GM23338 (cell line): ENCODE data around the gene CCDC188. TPM values are rescaled to one million over a fixed set of nuclear protein-coding genes. Genes with fewer than 3 reads are reported as not detected.

Source experiments
- ATAC-seq: fragments of 200-7000 bp; cut with Tn5 transposase; 3 replicates; pipeline ENCODE4 v1.9.1; 2020
- DNase-seq: peaks from one replicate; pipeline ENCODE4 v3.0.0-alpha.2; 2015; ENCODE audit warnings: low spot score
- H2AFZ ChIP-seq: fragments of 200-600 bp; sonication (generic); 2 replicates; pipeline ENCODE4 v1.8.0; 2016; ENCODE audit warnings: antibody characterized with exemption, mild to moderate bottlenecking, moderate library complexity
- H3F3A ChIP-seq: fragments of 200-600 bp; sonication (generic); replicated peaks from 2 replicates; pipeline ENCODE4 v1.8.0; 2017; ENCODE audit warnings: antibody characterized with exemption, mixed run types, low read depth
- H3K27ac ChIP-seq: fragments of 200-600 bp; sonication (generic); 2 replicates; pipeline ENCODE4 v1.6.1; 2016; ENCODE audit warnings: low read depth
- H3K27me3 ChIP-seq: fragments of 200-600 bp; sonication (generic); 2 replicates; pipeline ENCODE4 v1.8.0; 2016; ENCODE audit warnings: mild to moderate bottlenecking, mixed run types, moderate library complexity; ENCODE audit not compliant: insufficient read depth
- H3K36me3 ChIP-seq: fragments of 200-600 bp; sonication (generic); 2 replicates; pipeline ENCODE4 v1.8.0; 2016; ENCODE audit warnings: mild to moderate bottlenecking; ENCODE audit not compliant: insufficient read depth
- H3K4me1 ChIP-seq: fragments of 200-600 bp; sonication (generic); 2 replicates; pipeline ENCODE4 v1.8.0; 2016; ENCODE audit warnings: mild to moderate bottlenecking, moderate library complexity; ENCODE audit not compliant: insufficient read depth
- H3K4me2 ChIP-seq: fragments of 200-600 bp; sonication (generic); 2 replicates; pipeline ENCODE4 v1.7.1; 2017; ENCODE audit warnings: mixed run types
- H3K4me3 ChIP-seq: fragments of 200-600 bp; sonication (generic); 2 replicates; pipeline ENCODE4 v1.6.1; 2016; ENCODE audit warnings: mixed run types
- H3K79me2 ChIP-seq: fragments of 200-600 bp; sonication (generic); replicated peaks from 2 replicates; pipeline ENCODE4 v1.8.0; 2017; ENCODE audit warnings: mild to moderate bottlenecking; ENCODE audit not compliant: insufficient read depth
- H3K9me2 ChIP-seq: fragments of 200-600 bp; sonication (generic); 2 replicates; pipeline ENCODE4 v1.8.0; 2017; ENCODE audit not compliant: insufficient read depth
- H4K20me1 ChIP-seq: fragments of 200-600 bp; sonication (generic); replicated peaks from 2 replicates; pipeline ENCODE4 v1.8.0; 2017; ENCODE audit warnings: mild to moderate bottlenecking; ENCODE audit not compliant: insufficient read depth
- H3K27ac Mint-ChIP-seq: 2 replicates; pipeline ENCODE4 v1.8.0; 2020; ENCODE audit warnings: inconsistent platforms, mild to moderate bottlenecking, moderate library complexity, mixed read lengths
- H3K27me3 Mint-ChIP-seq: 3 replicates; pipeline ENCODE4 v1.8.0; 2022; ENCODE audit warnings: low read depth, mild to moderate bottlenecking, moderate library complexity, mixed read lengths, inconsistent platforms; ENCODE audit not compliant: insufficient read depth, poor library complexity
- H3K36me3 Mint-ChIP-seq: 3 replicates; pipeline ENCODE4 v1.8.0; 2021; ENCODE audit warnings: low read depth, mild to moderate bottlenecking, inconsistent platforms, moderate library complexity, mixed read lengths
- H3K4me1 Mint-ChIP-seq: 3 replicates; pipeline ENCODE4 v1.8.0; 2020; ENCODE audit warnings: mild to moderate bottlenecking, inconsistent platforms, mixed read lengths
- H3K4me3 Mint-ChIP-seq: 3 replicates; pipeline ENCODE4 v1.8.0; 2021; ENCODE audit warnings: moderate library complexity, mild to moderate bottlenecking, inconsistent platforms, mixed read lengths
- H3K9me3 Mint-ChIP-seq: 3 replicates; pipeline ENCODE4 v1.8.0; 2020; ENCODE audit warnings: moderate library complexity, mild to moderate bottlenecking, inconsistent platforms, mixed read lengths
- CREB1 ChIP-seq: fragments of 250-450 bp; sonication (Bioruptor Pico); IDR thresholded peaks from 2 replicates; pipeline ENCODE4 v1.5.0; 2020; ENCODE audit warnings: low read depth, mild to moderate bottlenecking, moderate library complexity
- CTCF ChIP-seq, 2 experiments: fragments of 200-600 bp in 1 of 2; sonication (generic) in 1 of 2; conservative IDR thresholded peaks; 2 replicates each; pipeline versions ENCODE4 v1.5.1 to v1.6.1; 2016 to 2017; ENCODE audit warnings: antibody characterized with exemption in 2 of 2, low read depth in 2 of 2, mild to moderate bottlenecking in 2 of 2, moderate library complexity in 1 of 2
- ETS1 ChIP-seq: IDR thresholded peaks from 2 replicates; pipeline ENCODE4 v1.6.1; 2016; ENCODE audit warnings: antibody characterized with exemption
- EZH2 ChIP-seq: fragments of 200-600 bp; sonication (generic); IDR thresholded peaks from one replicate; pipeline ENCODE4 v1.8.0; 2017; ENCODE audit warnings: antibody characterized with exemption, mild to moderate bottlenecking, low read depth; ENCODE audit not compliant: unreplicated experiment
- EZH2phosphoT487 ChIP-seq: fragments of 200-600 bp; sonication (generic); IDR thresholded peaks from one replicate; pipeline ENCODE4 v1.8.1; 2018; ENCODE audit warnings: antibody characterized with exemption; ENCODE audit not compliant: unreplicated experiment
- JUNB ChIP-seq: IDR thresholded peaks from one replicate; pipeline ENCODE4 v1.6.1; 2016; ENCODE audit warnings: antibody characterized with exemption; ENCODE audit not compliant: unreplicated experiment
- NANOG ChIP-seq: IDR thresholded peaks from 2 replicates; pipeline ENCODE4 v1.6.1; 2016; ENCODE audit warnings: antibody characterized with exemption, borderline replicate concordance
- REST ChIP-seq: IDR thresholded peaks from one replicate; pipeline ENCODE4 v1.6.1; 2018; ENCODE audit warnings: antibody characterized with exemption; ENCODE audit not compliant: unreplicated experiment
- STAT1 ChIP-seq: IDR thresholded peaks from one replicate; pipeline ENCODE4 v1.6.1; 2016; ENCODE audit warnings: antibody characterized with exemption; ENCODE audit not compliant: unreplicated experiment
- ZNF114 ChIP-seq: fragments of 250-450 bp; sonication (Bioruptor Pico); IDR thresholded peaks from 2 replicates; pipeline ENCODE4 v1.5.0; 2020; ENCODE audit warnings: mild to moderate bottlenecking, moderate library complexity
- ZNF462 ChIP-seq: fragments of 250-450 bp; sonication (Bioruptor Pico); IDR thresholded peaks from 2 replicates; pipeline ENCODE4 v1.5.0; 2020; ENCODE audit warnings: mild to moderate bottlenecking, moderate library complexity
- polyA plus RNA-seq: library from polyadenylated mRNA; unstranded; fragments of >200 nt; fragmentation: Nextera tagmentation; extraction: Ambion mirVana; gene quantifications from 2 replicates; pipeline ENCODE4 v1.2.1, GENCODE V29; 2016
- total RNA-seq: library from RNA; depleted of rRNA; stranded (reverse); fragments of >200 nt; shearing (Covaris generic); gene quantifications from 2 replicates; pipeline ENCODE4 v1.2.3, GENCODE V29; 2014

CCDC188 gene
- total and polyA plus RNA-seq, 2 experiments from 2014 or later: not detected

- TF ChIP-seq CTCF (conservative IDR thresholded peaks at IDR 0.05; ENCODE audit: low read depth in 2 of 2): no peak
- TF ChIP-seq EZH2: no peak
- no peak for TF ChIP-seq EZH2phosphoT487
- TF ChIP-seq STAT1: no peak
- no peak for TF ChIP-seq NANOG
- TF ChIP-seq CREB1 (CRISPR knock-in tag): no peak
These were observed 14.9 kb downstream of the CCDC188 start (continued) for GRCh38 chr22:20135806-20136602.

GRCh38 chr22:20135265-20135664 lies 15.6 kb downstream of the CCDC188 start:
- H3K27me3 Mint-ChIP-seq: peaks cover 14% of the 10 kb centered on the region
- Histone ChIP-seq H3K27me3 (no peaks in the 10 kb centered on the region), H3K9me2 (no peaks in the 10 kb centered on the region), H3K4me3 (no peak overlapping the region), H4K20me1 (no peaks in the 10 kb centered on the region; the same call in 1 of the 2 replicates), H2AFZ (no peak overlapping the region), H3K79me2 (peaks cover 35% of the 10 kb centered on the region), H3K36me3 (no peaks in the 10 kb centered on the region), H3F3A (0 out of 2 replicates have a peak, but pooled peaks cover 4% of the 10 kb centered on the region), H3K4me2 (no peak overlapping the region), H3K27ac (no peak overlapping the region), H3K4me1 (no peaks in the 10 kb centered on the region; the same call in 1 of the 2 replicates)
- ATAC-seq (no peak), DNase-seq (no peak)
- H3K4me3 Mint-ChIP-seq: no peak overlapping the region
- H3K27ac Mint-ChIP-seq: no peak overlapping the region
- H3K9me3 Mint-ChIP-seq: no peaks in the 10 kb centered on the region
- H3K36me3 Mint-ChIP-seq: no peaks in the 10 kb centered on the region
- peaks cover 2% of the 10 kb centered on the region; the same call in 1 of the 3 replicates for H3K4me1 Mint-ChIP-seq
- TF ChIP-seq REST: no peak
- no peak for TF ChIP-seq ETS1
- no peak for TF ChIP-seq JUNB
- no peak for TF ChIP-seq NANOG
- no peak for TF ChIP-seq ZNF462 (CRISPR knock-in tag)
- TF ChIP-seq ZNF114 (CRISPR knock-in tag): no peak
